Measurements from ENCODE around the gene SLC7A10. TPM values are rescaled to one million over a fixed set of nuclear protein-coding genes. Genes with fewer than 3 reads are reported as not detected.

The SLC7A10 gene
- total RNA-seq, 2 experiments from 2014 or later = not detected

- H3K4me1 Mint-ChIP-seq = peaks cover 4% of the 10 kb centered on the region
- ATAC-seq (no peak), DNase-seq (no peak)
- H3K36me3 Mint-ChIP-seq (ENCODE audit: low read depth) = no peaks in the 10 kb centered on the region
- ChIA-PET POLR2A (no interaction called here), CTCF (no interaction called here)
- H3K9me3 Mint-ChIP-seq (ENCODE audit: low read depth) = no peaks in the 10 kb centered on the region
- intact Hi-C loops (cut with DNase I, micrococcal nuclease) = no loop called here
- H3K27ac Mint-ChIP-seq = no peak overlapping the region
- no peak overlapping the region for H3K4me3 Mint-ChIP-seq
- peaks cover 15% of the 10 kb centered on the region for H3K27me3 Mint-ChIP-seq
Measured at GRCh38 chr19:33264881-33265445, 39.3 kb upstream of the SLC7A10 start.

- no peaks in the 10 kb centered on the region for H3K36me3 Mint-ChIP-seq (ENCODE audit: low read depth)
- ChIA-PET CTCF (no interaction called here), POLR2A (no interaction called here)
- no peaks in the 10 kb centered on the region for H3K9me3 Mint-ChIP-seq (ENCODE audit: low read depth)
- peaks cover 15% of the 10 kb centered on the region for H3K27me3 Mint-ChIP-seq
- no peak overlapping the region for H3K27ac Mint-ChIP-seq
- no peak overlapping the region for H3K4me3 Mint-ChIP-seq
- no peak for ATAC-seq
- DNase-seq = no peak
- peaks cover 4% of the 10 kb centered on the region for H3K4me1 Mint-ChIP-seq
- intact Hi-C loops (cut with DNase I, micrococcal nuclease) = no loop called here
Measured at GRCh38 chr19:33263325-33264023, 37.8 kb upstream of the SLC7A10 start.

DNA sequence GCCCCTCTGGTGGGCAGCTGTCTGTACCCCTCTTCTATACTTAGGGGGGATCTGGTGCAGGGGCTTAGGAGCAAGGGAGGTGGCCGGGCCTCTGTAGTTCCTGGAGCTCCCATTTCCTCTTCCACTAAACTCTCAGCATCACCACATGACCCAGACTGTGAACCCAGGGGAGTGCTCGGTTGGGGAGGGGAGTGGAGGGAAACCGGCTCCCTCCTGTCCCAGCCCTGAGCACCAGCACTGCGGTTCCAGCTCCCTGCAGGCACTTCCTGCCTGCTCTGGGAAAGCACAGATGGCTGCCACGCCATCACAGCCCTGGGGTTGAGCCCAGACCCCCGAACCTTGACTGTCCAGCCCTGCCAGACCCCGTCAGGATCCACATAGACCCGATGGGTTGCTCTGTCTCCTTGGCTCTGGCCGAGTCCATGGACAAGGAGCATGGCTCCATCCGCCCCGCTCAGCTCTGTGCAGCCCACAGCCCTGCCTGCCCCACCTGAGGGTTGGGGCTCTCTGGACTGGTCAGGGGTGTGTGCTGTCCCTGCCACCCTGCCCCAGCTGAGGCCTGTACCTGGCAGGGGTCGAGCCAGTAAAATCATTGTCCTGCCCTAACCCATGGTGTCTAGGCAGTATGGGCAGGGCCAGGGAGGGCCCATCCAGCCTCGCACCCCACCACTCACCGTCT is 36.0 kb upstream of the SLC7A10 start:
- peaks cover 3% of the 10 kb centered on the region for H3K9me3 Mint-ChIP-seq (ENCODE audit: low read depth)
- no peak overlapping the region for H3K27ac Mint-ChIP-seq
- H3K36me3 Mint-ChIP-seq (ENCODE audit: low read depth) = no peaks in the 10 kb centered on the region
- POLR2A ChIA-PET = no interaction called here
- H3K4me3 Mint-ChIP-seq = no peak overlapping the region
- intact Hi-C loops (cut with DNase I, micrococcal nuclease) = no loop called here
- H3K27me3 Mint-ChIP-seq = peaks cover 15% of the 10 kb centered on the region
- peaks cover 4% of the 10 kb centered on the region for H3K4me1 Mint-ChIP-seq
- CTCF ChIA-PET = interaction anchor here (0.8 to 0.9 kb wide), 2 partner anchors 12 to 77 kb away, joined by 3 read pairs; no protein-coding TSS in a partner anchor
- ATAC-seq = no peak
- DNase-seq = no peak

- H3K36me3 Mint-ChIP-seq (ENCODE audit: low read depth) = no peaks in the 10 kb centered on the region
- no peak overlapping the region for H3K27ac Mint-ChIP-seq
- peaks cover 4% of the 10 kb centered on the region for H3K4me1 Mint-ChIP-seq
- H3K27me3 Mint-ChIP-seq = peaks cover 15% of the 10 kb centered on the region
- DNase-seq = no peak
- intact Hi-C loops (cut with DNase I, micrococcal nuclease) = no loop called here
- no peak for ATAC-seq
- H3K9me3 Mint-ChIP-seq (ENCODE audit: low read depth) = peaks cover 3% of the 10 kb centered on the region
- no peak overlapping the region for H3K4me3 Mint-ChIP-seq
- CTCF ChIA-PET = interaction anchor here (0.8 to 0.9 kb wide), 3 partner anchors 12 to 77 kb away, joined by 3 read pairs; no protein-coding TSS in a partner anchor
- POLR2A ChIA-PET = no interaction called here
Measured at GRCh38 chr19:33260628-33261418, 35.2 kb upstream of the SLC7A10 start.

DNA sequence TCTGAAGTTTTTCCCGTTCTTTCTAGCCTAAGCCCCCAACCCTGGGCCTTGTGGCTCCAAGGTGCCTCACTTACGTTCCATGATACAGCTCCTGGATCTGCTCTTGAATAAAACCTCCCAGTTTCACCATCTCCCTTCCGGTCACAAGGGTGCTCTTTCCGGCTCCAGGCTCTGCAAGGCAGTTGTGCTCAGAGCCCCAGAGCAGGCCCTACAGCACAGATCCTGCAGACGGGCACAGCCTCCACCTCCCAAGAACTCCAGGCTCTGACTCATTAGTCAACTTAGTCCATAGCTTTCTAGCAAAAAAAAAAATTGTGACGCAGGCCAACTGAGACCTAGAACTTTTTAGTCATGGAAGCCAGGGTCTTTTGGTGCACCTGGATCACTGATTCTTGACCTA is 33.9 kb upstream of the SLC7A10 start:
- peaks cover 4% of the 10 kb centered on the region for H3K4me1 Mint-ChIP-seq
- no peak overlapping the region for H3K27ac Mint-ChIP-seq
- no peak for ATAC-seq
- ChIA-PET POLR2A (no interaction called here), CTCF (interaction anchor here (0.9 to 2.3 kb wide), 2 partner anchors 11 to 24 kb away, joined by 3 to 8 read pairs; no protein-coding TSS in a partner anchor)
- intact Hi-C loops (cut with DNase I, micrococcal nuclease) = no loop called here
- no peak overlapping the region for H3K4me3 Mint-ChIP-seq
- peaks cover 15% of the 10 kb centered on the region for H3K27me3 Mint-ChIP-seq
- no peak for DNase-seq
- H3K9me3 Mint-ChIP-seq (ENCODE audit: low read depth) = peaks cover 3% of the 10 kb centered on the region
- no peaks in the 10 kb centered on the region for H3K36me3 Mint-ChIP-seq (ENCODE audit: low read depth)

GRCh38 chr19:33257828-33258227 is 32.2 kb upstream of the SLC7A10 start:
- CTCF ChIA-PET = interaction anchor here (0.6 to 2.3 kb wide), 4 partner anchors 18 to 149 kb away, joined by 3 to 8 read pairs (median 4); no protein-coding TSS in a partner anchor

GRCh38 chr19:33256261-33256660 is 30.6 kb upstream of the SLC7A10 start:
- H3K36me3 Mint-ChIP-seq (ENCODE audit: low read depth) = no peaks in the 10 kb centered on the region
- H3K4me1 Mint-ChIP-seq = peaks cover 4% of the 10 kb centered on the region
- no peak overlapping the region for H3K4me3 Mint-ChIP-seq
- DNase-seq (no peak), ATAC-seq (no peak)
- intact Hi-C loops (cut with DNase I, micrococcal nuclease) = no loop called here
- peaks cover 5% of the 10 kb centered on the region for H3K27me3 Mint-ChIP-seq
- CTCF ChIA-PET = interaction anchor here (0.6 kb wide), 2 partner anchors 133 to 413 kb away, joined by 3 to 6 read pairs; no protein-coding TSS in a partner anchor
- peaks cover 3% of the 10 kb centered on the region for H3K9me3 Mint-ChIP-seq (ENCODE audit: low read depth)
- no peak overlapping the region for H3K27ac Mint-ChIP-seq
- POLR2A ChIA-PET = no interaction called here

More at GRCh38 chr19:33257828-33258227, 32.2 kb upstream of the SLC7A10 start:
- H3K27ac Mint-ChIP-seq = no peak overlapping the region
- H3K9me3 Mint-ChIP-seq (ENCODE audit: low read depth) = peaks cover 3% of the 10 kb centered on the region
- POLR2A ChIA-PET = interaction anchor here (0.8 kb wide), 1 partner anchor 44 kb away, joined by 3 read pairs; no protein-coding TSS in a partner anchor
- H3K4me1 Mint-ChIP-seq = peaks cover 4% of the 10 kb centered on the region
- no peak for DNase-seq
- peaks cover 10% of the 10 kb centered on the region for H3K27me3 Mint-ChIP-seq
- no peak overlapping the region for H3K4me3 Mint-ChIP-seq
- no peak for ATAC-seq
- H3K36me3 Mint-ChIP-seq (ENCODE audit: low read depth) = no peaks in the 10 kb centered on the region
- intact Hi-C loops (cut with DNase I, micrococcal nuclease) = no loop called here

GRCh38 chr19:33255781-33256180 is 30.1 kb upstream of the SLC7A10 start:
- no peaks in the 10 kb centered on the region for H3K36me3 Mint-ChIP-seq (ENCODE audit: low read depth)
- peaks cover 2% of the 10 kb centered on the region for H3K4me1 Mint-ChIP-seq
- no peak overlapping the region for H3K27ac Mint-ChIP-seq
- ChIA-PET POLR2A (no interaction called here), CTCF (interaction anchor here (0.6 to 1.4 kb wide), 2 partner anchors 10 to 413 kb away, joined by 3 to 5 read pairs; no protein-coding TSS in a partner anchor)
- intact Hi-C loops (cut with DNase I, micrococcal nuclease) = no loop called here
- no peak overlapping the region for H3K4me3 Mint-ChIP-seq
- no peak for ATAC-seq
- peaks cover 3% of the 10 kb centered on the region for H3K9me3 Mint-ChIP-seq (ENCODE audit: low read depth)
- DNase-seq = no peak
- peaks cover 4% of the 10 kb centered on the region for H3K27me3 Mint-ChIP-seq

- peaks cover 3% of the 10 kb centered on the region for H3K9me3 Mint-ChIP-seq (ENCODE audit: low read depth)
- no peak overlapping the region for H3K27ac Mint-ChIP-seq
- H3K4me3 Mint-ChIP-seq = no peak overlapping the region
- H3K27me3 Mint-ChIP-seq = no peaks in the 10 kb centered on the region
- intact Hi-C loops (cut with DNase I, micrococcal nuclease) = no loop called here
- DNase-seq = no peak
- CTCF ChIA-PET = interaction anchor here (0.5 to 1.4 kb wide), 3 partner anchors 8 to 624 kb away, joined by 3 to 5 read pairs (median 4); partner anchors contain the start of gene CEBPA
- H3K4me1 Mint-ChIP-seq = no peaks in the 10 kb centered on the region
- no peak for ATAC-seq
- POLR2A ChIA-PET = no interaction called here
- H3K36me3 Mint-ChIP-seq (ENCODE audit: low read depth) = no peaks in the 10 kb centered on the region
Measured at GRCh38 chr19:33254245-33254824, 28.7 kb upstream of the SLC7A10 start.

GRCh38 chr19:33252971-33253370 is 27.3 kb upstream of the SLC7A10 start:
- ChIA-PET CTCF (no interaction called here), POLR2A (no interaction called here)
- Mint-ChIP-seq H3K36me3 (ENCODE audit: low read depth) (no peaks in the 10 kb centered on the region), H3K27ac (no peak overlapping the region), H3K4me3 (no peak overlapping the region), H3K4me1 (no peaks in the 10 kb centered on the region), H3K9me3 (ENCODE audit: low read depth) (peaks cover 2% of the 10 kb centered on the region), H3K27me3 (no peaks in the 10 kb centered on the region)
- DNase-seq (no peak), ATAC-seq (no peak)
- intact Hi-C loops (cut with DNase I, micrococcal nuclease) = no loop called here

DNA sequence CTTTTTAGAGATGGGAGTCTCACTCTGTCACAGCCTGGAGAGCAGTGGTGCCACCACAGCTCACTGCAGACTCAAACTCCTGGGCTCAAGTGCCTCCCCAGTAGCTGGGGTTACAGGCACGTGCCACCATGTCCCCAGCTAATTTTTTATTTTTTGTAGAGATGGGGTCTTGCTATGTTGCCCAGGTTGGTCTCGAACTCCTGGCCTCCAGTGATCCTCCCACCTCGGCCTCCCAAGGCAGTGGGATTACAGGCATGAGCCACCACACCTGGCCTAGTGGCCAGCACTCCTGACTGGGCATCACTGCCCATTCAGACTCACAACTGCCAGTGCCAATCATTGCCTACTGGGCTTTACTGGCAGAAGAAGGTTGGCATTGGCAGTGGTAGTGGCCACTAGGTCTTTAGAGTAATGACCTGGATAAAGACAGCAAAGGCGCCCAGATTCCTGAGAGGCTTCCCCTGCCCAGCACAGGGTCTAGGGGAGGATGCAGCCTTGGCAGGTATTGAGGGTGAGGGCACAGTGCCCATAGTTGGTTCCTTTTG is 26.8 kb upstream of the SLC7A10 start:
- Mint-ChIP-seq H3K27me3 (no peaks in the 10 kb centered on the region), H3K36me3 (ENCODE audit: low read depth) (no peaks in the 10 kb centered on the region), H3K4me1 (no peaks in the 10 kb centered on the region), H3K9me3 (ENCODE audit: low read depth) (no peaks in the 10 kb centered on the region), H3K27ac (no peak overlapping the region), H3K4me3 (no peak overlapping the region)
- POLR2A ChIA-PET = no interaction called here
- intact Hi-C loops (cut with DNase I, micrococcal nuclease) = no loop called here
- ATAC-seq (no peak), DNase-seq (no peak)
- CTCF ChIA-PET = no interaction called here

Data from activated CD4-positive, alpha-beta T cell treated with anti-CD3 and anti-CD28 coated beads for 36 hours (primary cell).